ENCODE results near the gene SNW1.
"Not testable (repeated sequence)": the region's sequence is repeated elsewhere in the genome, so short reads cannot be mapped to it uniquely, and the experiment has no call there.

Gene SNW1

DNA sequence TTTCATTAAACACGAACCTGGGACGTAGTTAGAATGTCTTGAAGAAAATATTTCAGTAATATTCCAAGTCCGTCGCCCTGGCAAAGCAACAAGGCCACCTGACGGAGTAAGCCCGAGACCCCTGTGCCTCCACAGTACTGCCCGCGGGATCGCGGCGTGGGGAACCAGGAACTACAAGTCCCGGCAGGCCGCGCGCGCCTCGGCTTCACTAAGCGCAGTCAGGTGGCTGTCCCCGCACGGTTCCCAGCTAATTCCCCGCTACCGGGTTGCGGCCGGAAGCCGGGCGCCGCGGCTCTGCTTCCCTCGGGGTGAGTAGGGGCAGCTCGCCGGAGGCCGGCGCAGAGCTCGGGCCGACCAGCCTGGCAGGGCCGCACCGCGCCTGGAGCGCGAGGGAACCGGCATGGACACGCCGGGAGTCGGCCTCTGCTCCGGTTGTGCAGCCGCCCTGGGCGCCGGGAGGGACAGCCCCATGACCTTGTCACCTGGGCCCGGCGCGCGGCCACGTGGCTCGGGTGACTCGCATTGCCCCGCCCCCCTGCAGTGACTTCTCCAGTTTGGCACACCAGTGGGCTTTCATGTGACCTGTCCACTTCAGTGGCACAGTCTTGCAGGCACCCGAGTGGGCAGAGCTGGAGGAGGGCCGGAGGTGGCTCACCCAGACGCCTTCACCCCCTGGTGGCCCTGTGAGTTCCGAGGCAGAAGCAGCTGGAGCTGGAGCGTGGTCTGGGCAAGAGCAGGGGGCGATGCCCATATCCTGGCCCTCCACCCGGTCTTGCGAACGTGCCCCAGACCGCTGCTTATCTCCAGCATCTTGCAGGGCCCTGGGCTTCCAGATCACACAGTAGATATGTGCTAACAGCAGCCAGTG, 39.1 kb upstream of the SNW1 start, which contains the start of gene ADCK1:
TSS of gene ADCK1 (plus strand) at position 247 of the 868 bp plus-strand sequence. CDS start 18,870 bp downstream, outside the sequence.
- 0% methylated on average over 59 of the region's 66 CpGs for WGBS (ENCODE audit: insufficient coverage)
- POLR2A ChIA-PET = interaction anchor here (0.5 to 1.4 kb wide), 2 partner anchors 20 to 39 kb away, joined by 3 to 10 read pairs; partner anchors contain the start of gene SNW1
- Histone ChIP-seq H3K4me3 (ENCODE audit: control insufficient read depth in 1 of 7, extremely low read depth in 1 of 7, insufficient read depth in 4 of 7, low read depth in 2 of 7, low read length in 6 of 7) (peak within 1 kb of the TSS; percentile 66 to 96 (median 84)), H3K4me1 (ENCODE audit: control extremely low read depth in 1 of 4, control insufficient read depth in 4 of 4, insufficient read depth in 4 of 4, low read length in 3 of 4) (peaks cover 0 to 8% (median 5%) of the 10 kb centered on the region in 4 experiments), H3K27ac (ENCODE audit: insufficient read depth in 1 of 2, low read depth in 1 of 2, low read length in 2 of 2, poor library complexity in 1 of 2, severe bottlenecking in 2 of 2) (peak within 1 kb of the TSS; percentile 46 to 79), H3K36me3 (ENCODE audit: control insufficient read depth in 4 of 4, insufficient read depth in 4 of 4, low read length in 3 of 4) (no peaks in the 10 kb centered on the region), H3K27me3 (replicated peaks in 2 of 5; ENCODE audit: control insufficient read depth in 4 of 5, insufficient read depth in 5 of 5, low read length in 4 of 5) (no peaks in the 10 kb centered on the region), H3K9me3 (ENCODE audit: control extremely low read depth in 1 of 5, control insufficient read depth in 4 of 5, insufficient read depth in 2 of 5, low read depth in 1 of 5, low read length in 4 of 5) (no peaks in the 10 kb centered on the region)
- CTCF ChIA-PET = interaction anchor here (1.1 to 2.6 kb wide), 4 partner anchors 19 to 341 kb away, joined by 3 to 9 read pairs (median 4); partner anchors contain the start of gene SNW1
- DNase-seq = peak; percentile 80 to 92 (median 85)

DNA sequence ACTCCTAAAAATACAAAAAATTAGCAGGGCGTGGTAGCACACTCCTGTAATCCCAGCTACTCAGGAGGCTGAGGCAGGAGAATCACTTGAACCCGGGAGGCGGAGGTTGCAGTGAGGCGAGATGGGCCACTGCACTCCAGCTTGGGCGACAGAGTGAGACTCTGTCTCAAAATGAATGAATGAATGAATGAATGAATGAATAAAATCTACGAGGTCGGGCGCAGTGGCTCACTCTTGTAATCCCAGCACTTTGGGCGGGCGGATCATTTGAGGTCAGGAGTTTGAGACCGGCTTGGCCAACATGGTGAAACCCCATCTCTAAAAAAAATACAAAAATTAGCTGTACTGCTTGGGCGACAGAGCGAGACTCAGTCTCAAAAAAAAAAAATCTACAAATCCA, 38.5 kb upstream of the SNW1 start:
- H3K9me3 ChIP-seq (ENCODE audit: control extremely low read depth in 1 of 5, control insufficient read depth in 4 of 5, insufficient read depth in 2 of 5, low read depth in 1 of 5, low read length in 4 of 5); H3K4me1 ChIP-seq (ENCODE audit: control extremely low read depth in 1 of 4, control insufficient read depth in 4 of 4, insufficient read depth in 4 of 4, low read length in 3 of 4); H3K27me3 ChIP-seq (replicated peaks in 2 of 5; ENCODE audit: control insufficient read depth in 4 of 5, insufficient read depth in 5 of 5, low read length in 4 of 5); DNase-seq; H3K36me3 ChIP-seq (ENCODE audit: control insufficient read depth in 4 of 4, insufficient read depth in 4 of 4, low read length in 3 of 4): not testable (repeated sequence)
- ChIA-PET CTCF (interaction anchor here (1.2 to 2.6 kb wide), 3 partner anchors 20 to 42 kb away, joined by 4 to 9 read pairs (median 5); partner anchors contain the start of gene SNW1), POLR2A (interaction anchor here (1.4 kb wide), 1 partner anchor 38 kb away, joined by 10 read pairs; the partner anchor contains the start of gene SNW1)
- 85% methylated on average over 12 of the region's 13 CpGs for WGBS (ENCODE audit: insufficient coverage)
- Histone ChIP-seq H3K27ac (ENCODE audit: insufficient read depth in 1 of 2, low read depth in 1 of 2, low read length in 2 of 2, poor library complexity in 1 of 2, severe bottlenecking in 2 of 2) (peak overlapping the region in 1 of 2 experiments; percentile 79), H3K4me3 (ENCODE audit: control insufficient read depth in 1 of 7, extremely low read depth in 1 of 7, insufficient read depth in 4 of 7, low read depth in 2 of 7, low read length in 6 of 7) (peak overlapping the region in 6 of 7 experiments; percentile 66 to 89 (median 84))

DNA sequence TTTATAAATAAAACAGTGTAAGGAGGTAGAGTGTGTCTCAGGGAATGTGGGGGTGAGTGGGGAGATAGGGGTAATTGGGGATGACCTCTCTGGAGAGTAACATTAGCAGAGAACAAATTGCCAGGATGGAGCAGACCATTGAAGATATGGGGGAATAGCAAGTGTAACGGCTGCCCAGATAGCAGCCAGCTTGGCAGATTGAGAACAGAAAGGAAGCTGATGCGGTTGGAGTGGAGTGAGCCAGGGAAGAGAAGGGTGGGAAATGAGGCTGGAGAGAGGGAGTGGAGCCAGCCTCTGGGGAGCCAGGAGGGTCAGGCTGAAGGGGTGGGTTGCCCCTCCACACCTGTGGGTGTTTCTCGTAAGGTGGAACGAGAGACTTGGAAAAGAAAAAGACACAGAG, 33.4 kb upstream of the SNW1 start:
- Histone ChIP-seq H3K4me3 (ENCODE audit: control insufficient read depth in 1 of 7, extremely low read depth in 1 of 7, insufficient read depth in 4 of 7, low read depth in 2 of 7, low read length in 6 of 7) (no peak overlapping the region), H3K9me3 (ENCODE audit: control extremely low read depth in 1 of 5, control insufficient read depth in 4 of 5, insufficient read depth in 2 of 5, low read depth in 1 of 5, low read length in 4 of 5) (no peaks in the 10 kb centered on the region), H3K27me3 (replicated peaks in 2 of 5; ENCODE audit: control insufficient read depth in 4 of 5, insufficient read depth in 5 of 5, low read length in 4 of 5) (peaks cover 0 to 8% (median 0%) of the 10 kb centered on the region in 5 experiments), H3K27ac (ENCODE audit: insufficient read depth in 1 of 2, low read depth in 1 of 2, low read length in 2 of 2, poor library complexity in 1 of 2, severe bottlenecking in 2 of 2) (no peak overlapping the region), H3K36me3 (ENCODE audit: control insufficient read depth in 4 of 4, insufficient read depth in 4 of 4, low read length in 3 of 4) (no peaks in the 10 kb centered on the region), H3K4me1 (ENCODE audit: control extremely low read depth in 1 of 4, control insufficient read depth in 4 of 4, insufficient read depth in 4 of 4, low read length in 3 of 4) (no peaks in the 10 kb centered on the region)
- ChIA-PET CTCF (no interaction called here), POLR2A (no interaction called here)
- WGBS (ENCODE audit: insufficient coverage) = 85% methylated on average over 4 of the region's 4 CpGs
- no peak for DNase-seq

DNA sequence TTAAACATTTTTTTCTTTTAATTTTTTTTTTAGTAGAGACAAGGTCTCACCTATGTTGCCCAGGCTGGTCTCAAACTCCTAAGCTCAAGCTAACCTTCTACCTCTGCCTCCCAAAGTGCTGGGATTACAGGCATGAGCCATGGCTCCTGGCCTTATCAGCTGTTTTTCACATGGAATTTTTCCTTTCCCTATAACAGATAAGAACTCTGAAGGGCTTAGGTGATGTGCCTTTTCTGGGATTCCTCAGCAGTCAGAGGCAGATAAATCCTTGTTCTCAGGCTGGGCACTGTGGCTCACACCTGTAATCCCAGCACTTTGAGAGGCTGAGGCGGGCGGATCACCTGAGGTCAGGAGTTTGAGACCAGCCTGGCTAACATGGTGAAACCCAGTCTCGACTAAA, 32.3 kb upstream of the SNW1 start:
- H3K27ac ChIP-seq (ENCODE audit: insufficient read depth in 1 of 2, low read depth in 1 of 2, low read length in 2 of 2, poor library complexity in 1 of 2, severe bottlenecking in 2 of 2); CTCF ChIA-PET; H3K4me1 ChIP-seq (ENCODE audit: control extremely low read depth in 1 of 4, control insufficient read depth in 4 of 4, insufficient read depth in 4 of 4, low read length in 3 of 4); H3K27me3 ChIP-seq (replicated peaks in 2 of 5; ENCODE audit: control insufficient read depth in 4 of 5, insufficient read depth in 5 of 5, low read length in 4 of 5); H3K4me3 ChIP-seq (ENCODE audit: control insufficient read depth in 1 of 7, extremely low read depth in 1 of 7, insufficient read depth in 4 of 7, low read depth in 2 of 7, low read length in 6 of 7); H3K36me3 ChIP-seq (ENCODE audit: control insufficient read depth in 4 of 4, insufficient read depth in 4 of 4, low read length in 3 of 4); POLR2A ChIA-PET; H3K9me3 ChIP-seq (ENCODE audit: control extremely low read depth in 1 of 5, control insufficient read depth in 4 of 5, insufficient read depth in 2 of 5, low read depth in 1 of 5, low read length in 4 of 5); DNase-seq: not testable (repeated sequence)
- WGBS (ENCODE audit: insufficient coverage) = 100% methylated on average over 1 of the region's 3 CpGs

DNA sequence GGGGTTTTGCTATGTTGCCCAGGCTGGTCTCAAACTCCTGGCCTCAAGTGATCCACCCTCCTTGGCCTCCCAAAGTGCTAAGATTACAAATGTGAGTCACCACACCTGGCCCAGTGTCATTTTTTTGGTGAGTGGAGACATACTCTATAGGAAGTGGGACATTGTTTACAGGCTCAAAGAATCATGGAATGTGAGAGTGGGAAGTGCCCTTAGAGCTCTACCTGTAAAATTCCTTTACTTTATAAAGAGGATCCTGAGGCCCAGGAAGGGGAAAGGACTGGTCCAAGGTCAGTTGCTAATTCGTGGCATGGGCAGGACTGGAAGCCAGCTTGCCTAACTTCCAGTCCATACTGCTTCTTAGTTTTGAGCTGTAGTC, 30.3 kb upstream of the SNW1 start:
- Histone ChIP-seq H3K9me3 (ENCODE audit: control extremely low read depth in 1 of 5, control insufficient read depth in 4 of 5, insufficient read depth in 2 of 5, low read depth in 1 of 5, low read length in 4 of 5) (no peaks in the 10 kb centered on the region), H3K36me3 (ENCODE audit: control insufficient read depth in 4 of 4, insufficient read depth in 4 of 4, low read length in 3 of 4) (no peaks in the 10 kb centered on the region), H3K27me3 (replicated peaks in 2 of 5; ENCODE audit: control insufficient read depth in 4 of 5, insufficient read depth in 5 of 5, low read length in 4 of 5) (peaks cover 0 to 8% (median 0%) of the 10 kb centered on the region in 5 experiments), H3K27ac (ENCODE audit: insufficient read depth in 1 of 2, low read depth in 1 of 2, low read length in 2 of 2, poor library complexity in 1 of 2, severe bottlenecking in 2 of 2) (no peak overlapping the region), H3K4me1 (ENCODE audit: control extremely low read depth in 1 of 4, control insufficient read depth in 4 of 4, insufficient read depth in 4 of 4, low read length in 3 of 4) (no peaks in the 10 kb centered on the region), H3K4me3 (ENCODE audit: control insufficient read depth in 1 of 7, extremely low read depth in 1 of 7, insufficient read depth in 4 of 7, low read depth in 2 of 7, low read length in 6 of 7) (no peak overlapping the region)
- no CpG with 5 or more reads among the region's 1 CpG for WGBS (ENCODE audit: insufficient coverage)
- CTCF ChIA-PET = no interaction called here
- POLR2A ChIA-PET = no interaction called here
- no peak for DNase-seq

DNA sequence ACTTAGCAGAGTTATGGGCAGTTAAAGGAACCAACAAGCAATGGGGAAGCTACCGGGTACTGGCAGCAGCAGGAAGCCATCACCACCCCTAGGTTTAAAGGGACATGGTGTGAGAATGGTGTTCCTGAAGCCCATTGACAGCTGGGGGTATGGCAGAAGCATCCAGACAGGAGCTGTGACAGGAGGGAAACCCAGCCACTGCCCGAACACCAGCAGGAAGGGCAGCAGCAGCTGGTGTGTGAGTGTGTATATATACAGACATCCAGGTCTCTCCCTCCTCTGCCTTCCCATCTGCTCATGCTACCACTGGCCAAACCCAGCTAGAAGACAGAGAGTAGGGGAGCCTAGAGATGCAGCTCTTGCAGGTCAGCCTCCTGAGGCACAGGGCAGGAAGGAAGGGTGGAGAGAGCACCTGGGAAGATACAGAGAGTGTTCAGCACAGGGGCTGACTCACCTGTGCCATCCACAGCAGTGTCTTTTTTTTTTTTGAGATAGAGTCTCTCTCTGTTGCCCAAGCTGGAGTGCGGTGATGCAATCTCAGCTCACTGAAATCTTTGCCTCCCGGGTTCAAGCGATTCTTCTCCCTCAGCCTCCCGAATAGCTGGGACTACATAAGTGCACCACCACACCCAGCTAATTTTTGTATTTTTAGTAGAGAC, 29.7 kb upstream of the SNW1 start:
- ChIA-PET CTCF (no interaction called here), POLR2A (no interaction called here)
- Histone ChIP-seq H3K27ac (ENCODE audit: insufficient read depth in 1 of 2, low read depth in 1 of 2, low read length in 2 of 2, poor library complexity in 1 of 2, severe bottlenecking in 2 of 2) (no peak overlapping the region), H3K4me3 (ENCODE audit: control insufficient read depth in 1 of 7, extremely low read depth in 1 of 7, insufficient read depth in 4 of 7, low read depth in 2 of 7, low read length in 6 of 7) (no peak overlapping the region), H3K36me3 (ENCODE audit: control insufficient read depth in 4 of 4, insufficient read depth in 4 of 4, low read length in 3 of 4) (no peaks in the 10 kb centered on the region), H3K4me1 (ENCODE audit: control extremely low read depth in 1 of 4, control insufficient read depth in 4 of 4, insufficient read depth in 4 of 4, low read length in 3 of 4) (no peaks in the 10 kb centered on the region), H3K9me3 (ENCODE audit: control extremely low read depth in 1 of 5, control insufficient read depth in 4 of 5, insufficient read depth in 2 of 5, low read depth in 1 of 5, low read length in 4 of 5) (no peaks in the 10 kb centered on the region), H3K27me3 (replicated peaks in 2 of 5; ENCODE audit: control insufficient read depth in 4 of 5, insufficient read depth in 5 of 5, low read length in 4 of 5) (peaks cover 0 to 8% (median 0%) of the 10 kb centered on the region in 5 experiments)
- no peak for DNase-seq
- 70% methylated on average over 4 of the region's 6 CpGs for WGBS (ENCODE audit: insufficient coverage)

DNA sequence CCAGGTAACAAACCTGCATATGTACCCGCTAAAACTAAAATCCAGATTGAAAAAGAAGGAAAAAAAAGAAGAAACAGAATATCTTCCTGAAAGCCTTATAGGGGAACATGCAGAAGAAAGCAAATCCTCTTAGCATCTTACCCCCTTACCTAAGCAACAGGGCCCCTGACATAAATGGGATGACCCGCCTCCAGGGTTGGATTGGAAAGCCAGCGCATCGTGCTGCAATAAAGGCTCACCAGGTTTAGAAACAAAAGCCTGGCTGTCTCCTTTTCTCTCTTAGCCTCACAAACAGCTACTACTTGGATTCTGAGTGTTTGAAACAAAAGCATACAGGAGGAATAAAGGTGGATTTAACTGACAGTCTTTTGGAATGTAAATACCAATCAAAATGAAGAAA, 25.2 kb upstream of the SNW1 start:
- CTCF ChIA-PET = no interaction called here
- 95% methylated on average over 3 of the region's 4 CpGs for WGBS (ENCODE audit: insufficient coverage)
- no peak for DNase-seq
- Histone ChIP-seq H3K27me3 (replicated peaks in 2 of 5; ENCODE audit: control insufficient read depth in 4 of 5, insufficient read depth in 5 of 5, low read length in 4 of 5) (no peaks in the 10 kb centered on the region), H3K4me1 (ENCODE audit: control extremely low read depth in 1 of 4, control insufficient read depth in 4 of 4, insufficient read depth in 4 of 4, low read length in 3 of 4) (no peaks in the 10 kb centered on the region), H3K4me3 (ENCODE audit: control insufficient read depth in 1 of 7, extremely low read depth in 1 of 7, insufficient read depth in 4 of 7, low read depth in 2 of 7, low read length in 6 of 7) (no peak overlapping the region), H3K9me3 (ENCODE audit: control extremely low read depth in 1 of 5, control insufficient read depth in 4 of 5, insufficient read depth in 2 of 5, low read depth in 1 of 5, low read length in 4 of 5) (no peaks in the 10 kb centered on the region), H3K27ac (ENCODE audit: insufficient read depth in 1 of 2, low read depth in 1 of 2, low read length in 2 of 2, poor library complexity in 1 of 2, severe bottlenecking in 2 of 2) (no peak overlapping the region), H3K36me3 (ENCODE audit: control insufficient read depth in 4 of 4, insufficient read depth in 4 of 4, low read length in 3 of 4) (no peaks in the 10 kb centered on the region)
- POLR2A ChIA-PET = no interaction called here

Measured in common myeloid progenitor, CD34-positive (primary cell).